C4-2B (cell line): Measurements from ENCODE around the gene TRDN.

Experiments
- CTCF ChIP-seq: fragments of 450-650 bp; conservative IDR thresholded peaks from 2 replicates; pipeline ENCODE4 v1.5.1; 2017; ENCODE audit warnings: mild to moderate bottlenecking
- ZFX ChIP-seq: fragments of 450-650 bp; IDR thresholded peaks from 2 replicates; pipeline ENCODE4 v1.6.1; 2017

- TF ChIP-seq CTCF, result no peak
- TF ChIP-seq ZFX, result no peak
Observed at GRCh38 chr6:123519189-123519505, 117.6 kb downstream of the TRDN start.
